GM18505 (cell line): ENCODE data around the gene IMMP2L.

Experiments used
- ATAC-seq: cut with Tn5 transposase; IDR thresholded peaks from one replicate; pipeline ENCODE4 v1.9.1; 2021; ENCODE audit not compliant: unreplicated experiment
- POLR2A ChIP-seq: IDR thresholded peaks from 4 replicates; pipeline ENCODE4 v1.6.1; 2011; ENCODE audit warnings: borderline replicate concordance; ENCODE audit not compliant: insufficient read depth, insufficient read length; ENCODE audit errors: extremely low read depth

The IMMP2L gene

GRCh38 chr7:111103136-111103535 lies 459.2 kb downstream of the IMMP2L start:
- no peak for ATAC-seq
- no peak for TF ChIP-seq POLR2A

GRCh38 chr7:111101856-111102646 lies 460.2 kb downstream of the IMMP2L start:
- ATAC-seq, result no peak
- TF ChIP-seq POLR2A, result no peak

DNA sequence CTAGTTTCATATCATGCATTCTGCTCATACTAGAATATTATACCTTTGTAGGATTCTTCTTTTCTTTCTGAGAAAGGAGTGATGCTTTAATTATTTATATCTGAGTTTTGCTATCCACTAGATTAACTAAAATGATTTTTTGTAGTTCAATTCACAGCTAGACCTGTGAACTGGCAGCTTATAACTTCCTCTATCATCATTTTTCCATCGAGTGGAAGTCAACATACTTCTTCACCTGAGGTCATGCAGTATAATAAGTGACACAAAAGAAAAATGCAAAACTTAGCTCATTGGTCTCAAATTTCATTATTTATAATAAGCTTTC lies 463.4 kb downstream of the IMMP2L start:
- no peak for ATAC-seq
- TF ChIP-seq POLR2A, result no peak

DNA sequence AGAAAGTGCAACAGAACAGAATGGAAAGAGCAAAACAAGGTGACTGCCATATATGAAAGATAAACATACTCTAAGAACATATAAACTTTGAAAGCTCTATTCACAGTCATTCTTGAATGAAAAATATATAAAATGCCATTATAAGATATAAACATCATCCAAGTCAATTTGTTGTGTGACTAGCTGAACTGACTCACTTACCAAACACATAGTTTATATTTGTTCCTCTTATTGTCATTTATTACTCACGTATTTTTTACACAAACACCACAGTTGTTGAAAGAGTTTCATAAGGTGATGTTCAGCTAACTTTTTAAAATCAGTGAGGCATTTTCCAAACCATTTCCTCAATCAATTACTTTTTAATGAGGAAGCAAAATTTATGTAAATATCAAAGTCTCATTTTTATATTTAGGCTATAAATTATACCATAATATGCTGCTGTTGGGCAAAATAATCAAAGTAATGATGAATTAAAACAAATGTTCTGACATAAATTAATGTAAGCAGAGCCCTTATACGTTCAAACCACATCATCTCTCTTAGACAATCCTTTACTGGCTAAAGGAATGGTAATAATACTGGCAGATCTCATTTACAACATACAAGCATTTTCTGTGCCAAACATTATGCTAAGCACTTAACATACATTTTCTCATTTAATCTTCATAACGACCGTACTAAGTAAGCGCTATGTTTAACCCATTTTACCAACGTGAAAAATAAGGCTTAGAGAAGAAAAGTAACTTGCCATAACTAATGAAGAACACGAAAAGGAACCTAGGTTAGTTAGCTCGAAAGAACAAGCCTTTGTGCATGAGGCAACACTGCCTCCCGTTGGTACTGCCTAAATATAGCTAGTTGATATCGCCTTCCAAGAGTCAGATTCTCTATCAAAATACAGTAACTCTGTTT lies 464.0 kb downstream of the IMMP2L start:
- peak; percentile 75 for ATAC-seq
- no peak for TF ChIP-seq POLR2A

GRCh38 chr7:111096997-111097396 lies 465.3 kb downstream of the IMMP2L start:
- no peak for ATAC-seq
- no peak for TF ChIP-seq POLR2A

DNA sequence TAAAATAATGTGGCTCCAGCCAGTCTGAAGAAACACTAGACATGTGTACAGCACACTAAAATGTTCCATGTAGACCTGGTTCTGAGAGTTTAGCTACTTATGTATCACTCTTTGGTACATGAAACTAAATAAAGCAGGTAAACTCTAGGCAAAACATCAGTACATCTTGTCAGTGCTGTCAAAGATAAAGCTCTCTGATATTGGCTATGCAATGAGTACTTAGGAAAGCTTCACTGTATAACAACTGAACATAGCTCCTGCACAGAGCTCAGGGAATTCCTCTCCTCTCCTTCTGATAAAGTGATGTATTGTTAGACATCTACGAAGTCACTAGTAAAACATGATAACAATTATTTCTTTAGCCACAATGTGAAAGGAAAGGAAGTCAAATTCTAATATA lies 467.9 kb downstream of the IMMP2L start:
- no peak for ATAC-seq
- TF ChIP-seq POLR2A, result no peak

DNA sequence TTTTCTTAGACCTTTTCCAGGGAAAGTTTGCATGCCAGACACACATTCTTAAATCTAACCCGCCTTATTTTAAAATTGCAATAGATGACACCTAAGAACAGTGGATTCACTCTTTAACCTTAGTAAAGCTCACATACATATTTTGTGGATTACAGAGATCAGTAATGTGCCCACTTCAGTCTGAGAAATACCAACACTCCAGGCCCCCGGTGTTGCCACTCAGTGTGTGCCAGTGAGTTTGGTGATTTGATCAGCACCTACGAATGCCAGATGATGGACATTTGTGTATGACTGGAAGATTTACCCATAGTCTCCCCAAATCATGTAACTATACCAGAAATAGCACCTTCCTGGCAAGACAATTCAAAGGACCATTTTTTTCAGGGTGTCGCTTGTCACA lies 468.8 kb downstream of the IMMP2L start:
- no peak for ATAC-seq
- TF ChIP-seq POLR2A, result no peak

- no peak for TF ChIP-seq POLR2A
- ATAC-seq, result no peak
These were observed 469.7 kb downstream of the IMMP2L start for GRCh38 chr7:111092406-111093236.

DNA sequence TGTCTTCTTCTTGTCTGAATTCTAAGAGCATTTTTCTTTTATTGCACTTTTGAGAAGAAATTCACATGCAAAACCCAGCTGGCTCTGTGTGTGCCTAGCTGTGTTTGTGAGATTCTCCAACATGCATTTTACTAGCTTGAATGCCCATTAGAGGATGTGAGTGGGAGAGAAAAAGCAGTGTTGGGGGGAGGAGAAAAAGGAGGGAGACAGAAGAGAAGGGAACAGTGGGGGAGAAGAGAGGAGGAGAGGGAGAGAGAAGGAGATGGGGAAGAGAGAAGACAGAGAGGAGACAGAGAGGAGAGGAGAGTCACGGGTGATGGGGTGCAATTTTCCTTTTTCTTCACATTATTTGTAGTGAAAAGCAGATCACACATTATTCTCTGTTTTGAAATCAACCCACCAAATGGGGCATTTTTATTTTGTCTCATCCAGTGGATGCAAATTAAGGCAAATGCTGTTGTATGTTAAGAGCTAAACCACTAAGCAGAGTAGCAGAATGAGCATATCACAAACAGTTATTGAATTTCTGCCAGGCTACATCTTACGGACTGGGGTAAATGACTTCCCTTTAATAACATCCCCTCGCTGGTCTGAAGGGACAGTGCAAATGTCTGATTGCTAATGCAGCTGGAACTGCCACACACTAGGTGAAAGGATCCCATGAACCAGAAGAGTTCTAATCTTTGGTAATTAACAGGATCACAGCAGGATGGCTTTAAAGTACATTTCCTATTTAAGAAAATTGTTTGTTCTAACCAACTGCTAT lies 470.5 kb downstream of the IMMP2L start:
- TF ChIP-seq POLR2A, result no peak
- ATAC-seq, result no peak

DNA sequence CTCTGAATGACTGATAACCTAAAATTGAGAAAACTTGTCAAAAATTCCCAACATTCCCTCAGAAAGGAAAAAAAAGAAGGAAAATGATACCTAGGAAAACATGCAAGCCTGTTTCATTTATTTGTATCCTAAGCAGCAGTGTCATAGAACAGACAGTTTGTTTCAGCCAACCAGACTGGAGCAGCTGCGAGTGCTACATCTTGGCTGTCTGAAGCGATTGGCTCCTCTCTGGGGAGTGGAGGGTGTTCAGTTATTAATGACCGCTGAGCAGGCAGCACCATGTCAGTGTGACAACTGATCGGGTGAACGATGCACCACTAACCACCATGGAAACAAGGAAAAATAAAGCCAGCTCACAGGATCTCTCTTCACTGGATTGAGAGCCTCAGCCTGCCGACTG lies 471.4 kb downstream of the IMMP2L start, which contains the start of gene LRRN3:
Gene LRRN3, plus strand, starts transcription at position 282 of the 400 bp plus-strand sequence. CDS start 31,646 bp downstream, outside the sequence.
- TF ChIP-seq POLR2A, result no peak
- ATAC-seq, result no peak

DNA sequence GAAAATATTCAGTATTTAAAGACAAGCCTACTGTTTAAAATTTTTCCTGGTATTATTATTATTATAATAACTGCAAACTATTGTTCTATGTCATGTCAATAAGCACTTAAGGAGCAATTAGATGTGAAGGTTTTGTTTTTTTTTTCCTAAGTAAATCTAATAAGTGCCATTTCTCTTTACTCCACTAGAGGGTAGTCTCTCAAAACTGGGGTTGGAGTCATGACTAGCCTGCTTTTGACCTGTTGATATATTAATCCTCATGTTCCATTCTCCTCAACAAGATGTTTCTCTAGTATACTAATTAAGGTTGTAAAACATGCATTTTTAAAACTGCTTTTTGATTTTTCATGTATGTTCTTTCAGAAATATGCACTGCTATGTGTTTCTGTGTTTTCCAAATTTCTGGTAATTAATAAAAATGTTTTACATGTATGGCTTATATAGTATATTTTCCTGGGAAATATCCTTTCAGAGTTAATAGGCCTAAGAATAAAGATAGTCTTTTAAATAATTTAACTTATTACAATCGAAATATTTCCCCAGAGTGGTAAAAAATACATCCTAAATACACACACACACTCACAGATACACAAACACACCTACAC lies 472.4 kb downstream of the IMMP2L start:
- peak; percentile 63 for ATAC-seq

DNA sequence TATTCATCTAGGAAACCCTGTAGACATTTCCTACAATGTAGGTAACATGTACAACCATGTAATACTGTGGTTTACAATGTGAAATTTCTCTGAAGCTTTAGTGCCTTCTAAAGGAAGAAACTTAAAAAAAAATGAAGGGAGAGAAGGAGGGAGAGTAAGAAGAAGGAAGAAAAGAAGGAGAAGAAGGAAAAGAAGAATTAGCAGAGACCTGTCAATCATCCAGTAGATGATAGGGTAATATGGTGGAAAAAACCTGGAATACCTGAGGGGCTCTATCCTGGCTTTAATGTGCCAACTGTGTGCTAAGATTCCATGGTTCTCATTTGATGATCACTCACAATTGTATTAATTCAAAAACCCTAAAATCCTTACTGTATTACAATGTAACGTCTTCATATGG lies 474.0 kb downstream of the IMMP2L start:
- ATAC-seq, result no peak

More for the DNA sequence above, 472.4 kb downstream of the IMMP2L start:
- TF ChIP-seq POLR2A, result no peak

More for the DNA sequence above, 474.0 kb downstream of the IMMP2L start:
- no peak for TF ChIP-seq POLR2A
